Activated gamma-delta T cell treated with anti-CD3 and anti-CD28 coated beads, Interleukin-2, amount 50 U/mL, for 16 hours (primary cell): ENCODE measurements around the gene UNC5B.

Source experiments
- DNase-seq: peaks from one replicate; pipeline ENCODE4 v3.0.0-alpha.2; 2020; ENCODE audit warnings: low read depth

Gene UNC5B

DNA sequence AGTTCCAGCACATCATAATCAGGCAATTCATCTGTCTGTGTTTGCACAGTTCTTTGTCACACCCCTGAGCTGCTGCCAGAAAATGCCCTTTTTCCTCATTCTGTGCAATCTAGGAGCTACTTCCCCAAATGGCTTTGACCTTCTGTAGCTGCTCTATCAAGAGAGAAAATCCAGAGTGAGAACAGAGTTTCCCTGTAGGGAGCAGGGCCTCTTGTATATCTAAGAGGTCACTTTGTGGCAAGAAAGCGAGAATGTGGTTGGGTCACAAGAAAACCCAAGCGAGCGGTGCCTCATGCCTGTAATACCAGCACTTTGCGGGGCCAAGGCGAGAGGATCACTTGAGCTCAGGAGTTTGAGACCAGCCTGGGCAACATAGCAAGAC is 131.0 kb downstream of the UNC5B start:
- DNase-seq = no peak

DNA sequence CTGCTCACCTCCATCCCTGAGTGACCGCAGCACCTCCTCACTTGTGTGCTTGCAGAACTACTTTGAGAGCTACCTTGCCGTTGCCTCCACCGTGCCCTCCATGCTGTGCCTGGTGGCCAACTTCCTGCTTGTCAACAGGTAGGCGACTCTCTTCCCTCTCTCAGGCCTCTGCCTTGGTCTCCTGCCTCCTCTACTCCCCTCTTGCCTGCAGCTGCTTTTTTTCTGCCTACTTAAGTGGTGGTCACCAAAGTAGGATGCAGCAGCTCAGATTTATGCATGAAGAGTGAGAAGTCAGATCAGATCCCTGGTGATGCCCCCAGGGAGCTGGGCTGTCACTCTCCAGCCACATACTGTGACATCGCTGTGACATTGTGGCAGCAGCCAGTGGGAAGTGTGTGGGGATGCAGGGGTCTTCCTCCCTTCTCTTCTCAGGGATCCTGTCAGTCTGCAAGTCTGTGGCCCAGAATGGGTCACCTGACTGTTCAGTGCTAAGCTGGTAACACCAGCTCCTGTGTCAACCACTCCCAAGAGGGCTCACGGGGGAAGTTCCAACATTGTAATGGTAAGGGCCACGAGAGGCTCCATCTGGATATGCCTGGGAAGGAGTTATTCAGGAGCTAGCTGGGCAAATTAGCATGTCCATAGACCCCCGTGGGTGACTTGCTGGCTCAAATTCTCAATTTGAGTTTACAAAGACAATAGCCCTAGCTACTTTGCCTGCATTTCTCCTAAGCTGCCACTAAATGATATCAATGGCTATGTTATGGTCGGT is 132.0 kb downstream of the UNC5B start:
- no peak for DNase-seq

DNA sequence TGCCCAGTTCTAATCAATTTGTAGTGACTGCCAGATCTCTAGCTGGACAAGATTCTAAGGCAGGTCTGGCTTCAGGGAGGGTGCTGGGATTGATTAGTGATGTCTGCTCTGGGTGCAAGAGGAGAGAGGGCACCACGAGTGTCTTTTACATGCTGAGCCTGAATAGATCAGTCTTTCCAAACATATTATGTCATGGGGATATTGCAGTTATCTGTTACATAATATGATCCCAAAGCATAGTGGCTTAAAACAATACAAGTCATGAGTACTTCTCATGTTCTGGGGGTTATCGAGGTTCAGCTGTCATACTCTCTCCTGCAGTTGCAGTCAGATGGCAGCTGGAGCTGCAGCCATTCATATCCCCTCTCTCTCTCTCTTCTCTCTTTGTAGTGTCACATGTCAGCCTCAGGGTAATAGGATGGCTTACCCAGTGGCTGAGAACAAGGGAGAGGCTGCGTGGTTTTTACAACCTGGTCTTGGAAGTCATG is 132.7 kb downstream of the UNC5B start:
- no peak for DNase-seq

DNA sequence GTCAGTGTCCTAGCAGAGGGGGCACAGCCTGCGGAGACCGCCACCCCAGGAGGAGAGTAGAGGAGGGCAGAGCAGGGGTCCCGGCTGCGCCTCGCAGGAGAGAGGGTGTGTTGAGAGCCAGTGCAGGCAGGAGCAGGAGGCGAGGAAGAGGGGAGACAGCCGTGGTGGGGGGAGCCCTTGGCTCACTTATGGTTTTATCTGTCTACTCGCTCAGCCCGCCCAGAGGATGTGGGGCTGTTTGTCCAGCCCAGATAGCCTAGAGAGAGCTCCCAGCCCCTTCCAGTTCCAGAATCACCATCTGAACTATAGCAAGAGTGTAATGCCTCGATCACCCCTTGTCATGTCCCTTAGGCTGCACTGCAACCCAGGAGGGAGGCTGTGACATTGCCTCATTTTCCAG is 133.3 kb downstream of the UNC5B start:
- no peak for DNase-seq

DNA sequence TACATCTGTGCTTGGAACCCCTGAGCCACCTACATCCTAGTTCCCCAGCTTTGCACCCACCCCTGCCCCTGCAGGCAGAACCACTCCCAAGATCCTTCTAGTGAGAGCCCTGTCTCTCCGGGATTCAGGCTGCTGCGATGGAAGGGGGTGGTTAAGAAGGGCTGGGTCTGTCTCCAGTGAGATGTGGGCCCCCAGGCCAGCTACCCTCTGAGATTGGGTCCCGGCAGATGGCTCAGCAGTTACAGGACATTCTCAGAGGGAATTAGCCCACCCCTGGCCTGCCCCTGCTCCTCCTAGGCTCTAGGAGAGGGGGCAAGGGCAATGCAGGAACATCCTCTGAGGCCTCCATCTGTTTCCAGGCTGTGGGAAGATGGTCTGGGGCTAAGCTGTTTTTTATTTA is 134.4 kb downstream of the UNC5B start:
- DNase-seq = no peak

DNA sequence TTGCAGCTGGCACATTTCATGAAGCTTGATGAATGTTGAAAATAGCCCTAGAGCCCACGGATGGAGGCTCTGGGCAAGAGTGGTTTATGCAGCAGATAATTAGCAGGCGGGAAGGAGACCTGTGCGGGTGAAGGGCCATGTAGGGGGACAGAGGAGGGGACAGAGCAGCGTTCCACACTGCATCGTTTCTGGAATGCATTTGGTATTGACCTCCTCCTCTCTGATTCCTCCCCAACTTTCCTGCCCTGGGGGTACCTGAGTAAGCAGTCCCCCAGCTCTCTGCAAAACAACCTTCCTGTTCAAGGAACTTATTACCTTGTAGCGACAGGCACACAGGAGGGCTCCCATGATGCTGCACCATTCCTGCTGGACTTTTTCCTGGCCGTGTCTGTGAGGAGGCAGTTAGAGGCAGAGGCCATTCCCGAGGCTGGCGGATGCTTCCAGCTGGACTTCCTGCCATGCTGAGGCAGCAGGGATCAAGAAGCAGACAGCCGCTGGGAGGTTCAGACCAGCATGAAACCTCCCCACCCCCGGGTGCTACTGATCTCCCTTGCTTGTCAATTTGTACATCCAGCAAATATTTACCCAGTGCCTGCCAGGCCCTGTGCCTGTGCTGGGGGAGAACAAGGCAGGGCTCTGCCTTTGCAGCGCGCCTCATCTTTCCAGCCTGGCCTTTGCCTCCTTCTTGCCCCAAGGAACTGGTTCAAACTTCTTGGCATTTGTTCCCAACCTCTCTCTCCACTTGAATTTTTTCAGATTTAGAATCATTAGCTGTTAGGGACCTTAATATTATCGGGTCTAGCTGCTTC is 135.4 kb downstream of the UNC5B start:
- no peak for DNase-seq

DNA sequence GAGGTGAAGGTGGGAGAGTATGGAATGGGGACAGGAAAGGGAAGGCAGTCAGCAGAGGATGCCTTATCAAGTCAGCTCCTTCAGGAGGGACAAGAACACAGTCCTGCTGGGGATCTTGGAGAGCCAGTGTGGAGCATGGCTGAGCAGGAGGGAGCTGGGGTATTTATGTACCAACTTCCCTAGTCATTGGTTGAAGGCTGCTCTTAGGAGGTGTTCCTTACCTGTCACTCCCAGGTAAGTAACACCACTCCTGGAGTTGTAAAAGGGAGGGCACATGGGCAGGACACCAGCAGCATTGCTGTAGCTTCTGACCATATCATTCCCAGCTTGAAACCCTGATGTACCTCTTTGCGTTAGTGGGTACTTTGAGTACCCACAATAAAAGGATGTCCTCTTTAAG is 136.5 kb downstream of the UNC5B start:
- no peak for DNase-seq

DNA sequence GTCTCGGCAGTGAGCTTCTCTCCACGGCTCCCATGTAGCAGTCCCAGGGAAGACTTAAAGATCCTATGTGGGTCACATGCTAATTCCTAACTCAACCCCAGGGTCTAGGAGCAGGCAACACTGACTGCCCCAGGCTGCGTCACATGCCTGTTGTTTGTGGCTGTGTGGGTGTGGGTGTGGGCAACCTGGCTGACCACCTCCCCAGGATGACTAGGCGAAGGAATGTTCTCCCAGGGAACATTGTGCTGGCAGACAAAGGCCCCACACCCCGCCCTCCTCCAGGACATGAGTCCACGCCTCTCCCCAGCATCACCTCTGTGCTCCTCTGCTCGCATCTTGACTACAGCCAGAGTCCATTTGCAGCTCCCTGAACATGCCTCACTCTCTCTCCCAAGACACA is 137.0 kb downstream of the UNC5B start:
- DNase-seq = no peak

DNA sequence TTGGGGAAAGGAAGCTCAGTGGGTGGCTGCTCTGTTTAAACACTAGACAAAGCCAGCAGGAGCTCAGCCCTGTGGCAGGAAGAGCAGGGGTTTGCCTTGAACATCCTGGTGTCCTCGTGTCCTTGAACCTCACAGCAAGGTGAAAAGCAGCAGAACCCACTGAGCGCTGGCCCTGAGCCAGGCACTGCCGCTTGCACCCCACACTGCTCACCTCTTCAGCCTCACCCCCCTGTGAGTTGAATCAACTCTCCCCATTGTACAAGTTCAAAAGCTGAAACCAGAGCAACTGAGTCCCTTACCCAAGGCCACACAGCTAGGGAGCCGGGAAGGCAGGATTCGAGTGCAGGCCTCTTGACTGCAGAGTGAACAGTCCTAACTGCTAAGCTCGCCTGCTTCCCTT is 138.7 kb downstream of the UNC5B start:
- DNase-seq = no peak

DNA sequence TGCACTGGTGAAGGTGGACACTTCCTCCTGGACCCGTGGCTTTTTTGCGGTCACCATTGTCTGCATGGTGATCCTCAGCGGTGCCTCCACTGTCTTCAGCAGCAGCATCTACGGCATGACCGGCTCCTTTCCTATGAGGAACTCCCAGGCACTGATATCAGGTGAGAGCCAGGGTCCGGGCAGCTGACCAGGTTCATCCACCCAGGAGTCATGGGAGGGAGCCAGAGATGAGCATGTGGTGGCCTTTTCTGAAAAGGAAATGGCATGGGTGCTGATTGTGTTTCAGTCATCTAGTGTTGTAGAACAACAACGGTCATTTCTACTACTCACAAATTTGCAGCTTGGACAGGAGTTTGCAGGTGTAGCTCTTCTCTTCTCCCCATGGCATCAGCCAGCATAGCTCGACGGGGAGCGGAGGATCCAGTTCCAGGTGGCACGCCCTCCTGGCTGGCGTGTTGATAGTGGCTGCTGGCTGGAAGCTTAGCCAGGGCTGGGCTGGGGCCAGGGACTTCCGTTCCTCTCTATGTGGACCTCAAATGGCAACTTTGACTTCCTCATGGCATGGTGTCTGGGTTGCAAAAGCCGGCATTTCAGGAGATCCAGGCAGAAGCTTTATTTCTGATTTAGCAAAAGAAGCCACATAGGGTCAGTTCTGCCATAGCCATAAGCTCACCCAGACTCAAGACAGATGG is 139.4 kb downstream of the UNC5B start:
- no peak for DNase-seq
